SJCRH30 (cell line): ENCODE data around the gene NTSR2. TPM values are rescaled to one million over a fixed set of nuclear protein-coding genes. Genes with fewer than 3 reads are reported as not detected.

Experiments
- DNase-seq, 2 experiments: peaks; one replicate each; pipeline ENCODE4 v3.0.0-alpha.2; 2015 to 2020
- H3K27ac ChIP-seq: fragments of 250-450 bp; sonication (Bioruptor Pico); 2 replicates; pipeline ENCODE4 v1.5.1; 2020; ENCODE audit warnings: mild to moderate bottlenecking, moderate library complexity
- H3K27me3 ChIP-seq: fragments of 250-450 bp; sonication (Bioruptor Pico); 2 replicates; pipeline ENCODE4 v1.5.1; 2020; ENCODE audit warnings: mild to moderate bottlenecking, moderate library complexity
- H3K36me3 ChIP-seq: fragments of 250-450 bp; sonication (Bioruptor Pico); 2 replicates; pipeline ENCODE4 v1.5.1; 2020; ENCODE audit warnings: mild to moderate bottlenecking, moderate library complexity
- H3K4me1 ChIP-seq: fragments of 250-450 bp; sonication (Bioruptor Pico); 2 replicates; pipeline ENCODE4 v1.5.1; 2020; ENCODE audit warnings: mild to moderate bottlenecking, moderate library complexity
- H3K4me3 ChIP-seq: fragments of 250-450 bp; sonication (Bioruptor Pico); 2 replicates; pipeline ENCODE4 v1.5.1; 2020; ENCODE audit warnings: mild to moderate bottlenecking, moderate library complexity
- H3K9me3 ChIP-seq: fragments of 250-450 bp; sonication (Bioruptor Pico); replicated peaks from 2 replicates; pipeline ENCODE4 v1.5.1; 2020; ENCODE audit warnings: mild to moderate bottlenecking, moderate library complexity
- total RNA-seq: library from RNA; depleted of rRNA; stranded (reverse); fragments of >200 nt; shearing (Covaris generic); gene quantifications from 2 replicates; pipeline ENCODE4 v1.2.3, GENCODE V29; 2014

Gene NTSR2
- total RNA-seq, 1 experiment from 2014 or later = not detected

DNA sequence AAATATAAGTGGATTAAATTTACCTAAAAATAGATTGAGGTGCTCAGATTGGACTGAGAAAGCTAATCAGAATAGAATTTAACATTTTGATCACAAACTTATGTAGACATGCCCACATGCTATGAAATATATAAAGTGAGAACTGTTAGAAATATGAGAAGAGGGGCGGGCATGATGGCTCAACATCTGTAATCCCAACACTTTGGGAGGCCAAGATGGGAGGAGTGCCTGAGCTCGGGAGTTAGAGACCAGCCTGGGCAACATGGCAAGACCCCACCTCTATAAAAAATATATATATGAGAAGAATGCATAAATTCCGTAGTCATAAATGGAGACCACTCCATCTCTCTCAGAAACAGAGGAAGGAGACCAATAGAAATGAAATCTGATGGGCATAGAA lies 25.7 kb downstream of the NTSR2 start:
- H3K4me1 ChIP-seq = no peaks in the 10 kb centered on the region
- H3K27me3 ChIP-seq = no peaks in the 10 kb centered on the region; the same call in 1 of the 2 replicates
- no peak overlapping the region for H3K27ac ChIP-seq
- no peak overlapping the region for H3K4me3 ChIP-seq
- no peak for DNase-seq
- no peaks in the 10 kb centered on the region for H3K36me3 ChIP-seq
- no peaks in the 10 kb centered on the region for H3K9me3 ChIP-seq

DNA sequence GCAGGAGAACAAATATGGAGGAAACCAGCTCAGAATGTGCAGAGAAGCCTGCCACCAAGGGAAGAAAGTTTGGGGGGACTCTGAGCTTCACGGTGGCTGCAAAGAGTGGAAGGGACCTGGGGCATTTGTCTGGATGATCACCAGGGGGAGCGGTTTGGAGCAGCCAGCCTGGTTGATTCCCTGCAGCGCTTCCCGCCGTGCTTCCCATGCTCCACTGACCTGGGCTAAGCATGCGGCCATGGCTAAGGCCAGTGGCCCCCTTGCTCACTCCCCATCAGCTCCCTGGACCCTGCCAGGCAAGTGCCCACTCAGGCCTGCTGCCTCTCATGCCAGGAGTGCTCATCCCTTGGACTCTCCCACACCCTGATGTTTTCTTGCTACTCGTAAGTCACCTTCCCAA lies 27.0 kb downstream of the NTSR2 start:
- Histone ChIP-seq H3K4me1 (no peaks in the 10 kb centered on the region), H3K9me3 (no peaks in the 10 kb centered on the region), H3K36me3 (no peaks in the 10 kb centered on the region), H3K27me3 (no peaks in the 10 kb centered on the region), H3K4me3 (no peak overlapping the region), H3K27ac (no peak overlapping the region)
- no peak for DNase-seq

DNA sequence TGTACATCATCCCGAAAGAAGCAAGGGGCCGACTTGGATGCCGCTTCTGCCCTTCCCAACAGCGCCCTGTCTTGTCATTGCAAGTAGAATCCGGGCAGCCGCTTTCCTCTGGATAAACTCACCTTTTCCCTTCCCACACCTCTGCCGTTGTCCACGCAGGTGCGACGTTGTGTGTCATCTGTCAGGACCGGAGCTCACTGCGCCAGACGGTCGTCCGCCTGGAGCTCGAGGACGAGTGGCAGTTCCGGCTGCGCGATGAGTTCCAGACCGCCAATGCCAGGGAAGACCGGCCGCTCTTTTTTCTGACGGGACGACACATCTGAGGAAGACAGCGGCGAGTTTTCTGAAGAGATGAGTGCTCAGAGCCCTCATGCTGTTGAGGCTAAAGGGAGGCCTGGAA lies 29.9 kb downstream of the NTSR2 start:
- no peak overlapping the region for H3K4me3 ChIP-seq
- H3K36me3 ChIP-seq = no peaks in the 10 kb centered on the region
- DNase-seq = no peak
- H3K27me3 ChIP-seq = no peaks in the 10 kb centered on the region; the same call in 1 of the 2 replicates
- no peaks in the 10 kb centered on the region for H3K4me1 ChIP-seq
- no peaks in the 10 kb centered on the region for H3K9me3 ChIP-seq
- no peak overlapping the region for H3K27ac ChIP-seq

DNA sequence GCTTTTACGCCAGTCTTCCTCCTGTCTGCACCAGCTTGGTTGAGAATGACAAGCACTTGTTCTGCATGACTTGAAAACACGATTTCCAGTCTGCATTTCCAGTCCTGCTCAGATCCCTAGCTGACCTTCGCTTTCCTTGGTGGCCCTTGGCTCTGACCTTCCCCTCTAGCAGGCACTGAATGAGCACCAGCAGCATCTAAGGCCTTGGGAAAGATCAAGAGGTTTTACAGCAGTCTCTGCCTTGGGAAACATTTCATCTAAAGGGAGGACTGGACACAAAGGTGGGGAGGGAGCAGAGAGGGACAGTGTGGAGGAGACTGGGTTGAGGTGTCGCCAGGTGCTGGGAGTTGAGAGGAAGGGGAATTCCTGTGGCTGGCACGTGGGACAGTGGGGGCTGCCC lies 30.5 kb downstream of the NTSR2 start:
- Histone ChIP-seq H3K27me3 (no peaks in the 10 kb centered on the region; the same call in 1 of the 2 replicates), H3K36me3 (no peaks in the 10 kb centered on the region), H3K27ac (no peak overlapping the region), H3K9me3 (no peaks in the 10 kb centered on the region), H3K4me1 (no peaks in the 10 kb centered on the region), H3K4me3 (no peak overlapping the region)
- no peak for DNase-seq

DNA sequence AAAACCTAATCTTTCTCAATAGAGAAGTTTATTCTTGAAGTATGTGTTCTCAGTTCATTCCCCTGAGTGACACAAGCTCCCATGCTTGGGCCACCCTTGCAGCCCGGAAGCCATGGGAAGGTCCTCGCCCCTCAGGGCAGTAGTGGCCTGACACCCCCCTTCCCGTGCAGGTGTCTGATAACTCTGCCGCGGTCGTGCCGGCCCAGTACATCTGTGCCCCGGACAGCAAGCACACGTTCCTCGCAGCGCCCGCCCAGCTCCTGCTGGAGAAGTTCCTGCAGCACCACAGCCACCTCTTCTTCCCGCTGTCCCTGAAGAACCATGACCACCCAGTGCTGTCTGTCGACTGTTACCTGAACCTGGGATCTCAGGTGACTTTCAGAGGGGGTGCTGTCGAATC lies 32.4 kb downstream of the NTSR2 start:
- no peak overlapping the region for H3K4me3 ChIP-seq
- H3K27ac ChIP-seq = no peak overlapping the region
- H3K27me3 ChIP-seq = no peaks in the 10 kb centered on the region; the same call in 1 of the 2 replicates
- H3K9me3 ChIP-seq = no peaks in the 10 kb centered on the region
- no peaks in the 10 kb centered on the region for H3K4me1 ChIP-seq
- no peak for DNase-seq
- no peaks in the 10 kb centered on the region for H3K36me3 ChIP-seq

DNA sequence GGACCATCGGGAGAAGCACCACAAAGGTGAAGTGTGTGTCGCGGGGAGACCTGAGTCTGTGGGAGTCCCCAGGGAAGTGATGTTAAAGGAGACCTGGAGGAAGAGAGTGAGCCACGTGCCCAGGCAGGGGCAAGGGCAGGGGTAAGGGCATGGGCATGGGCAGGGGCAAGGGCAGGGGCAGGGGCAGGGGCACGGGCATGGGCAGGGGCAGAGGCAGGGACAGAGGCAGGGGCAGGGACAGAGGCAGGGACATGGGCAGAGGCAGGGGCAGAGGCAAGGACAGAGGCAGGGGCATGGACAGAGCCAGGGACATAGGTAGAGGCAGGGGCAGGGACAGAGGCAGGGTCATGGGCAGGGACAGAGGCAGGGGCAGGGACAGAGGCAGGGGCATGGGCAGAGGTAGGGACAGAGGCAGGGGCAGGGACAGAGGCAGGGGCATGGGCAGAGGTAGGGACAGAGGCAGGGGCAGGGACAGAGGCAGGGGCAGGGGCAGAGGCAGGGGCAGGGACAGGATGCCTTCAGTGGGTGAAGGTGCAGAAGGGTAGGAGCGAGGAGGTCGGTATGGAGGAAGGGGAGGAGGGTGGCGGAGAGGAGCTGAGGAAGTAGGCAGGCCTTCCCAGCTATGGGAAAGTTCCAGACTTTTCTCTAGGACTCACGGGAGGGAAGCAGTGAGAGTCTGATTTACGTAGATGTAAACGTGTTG lies 33.3 kb downstream of the NTSR2 start:
- no peak for DNase-seq
- no peak overlapping the region for H3K4me3 ChIP-seq

DNA sequence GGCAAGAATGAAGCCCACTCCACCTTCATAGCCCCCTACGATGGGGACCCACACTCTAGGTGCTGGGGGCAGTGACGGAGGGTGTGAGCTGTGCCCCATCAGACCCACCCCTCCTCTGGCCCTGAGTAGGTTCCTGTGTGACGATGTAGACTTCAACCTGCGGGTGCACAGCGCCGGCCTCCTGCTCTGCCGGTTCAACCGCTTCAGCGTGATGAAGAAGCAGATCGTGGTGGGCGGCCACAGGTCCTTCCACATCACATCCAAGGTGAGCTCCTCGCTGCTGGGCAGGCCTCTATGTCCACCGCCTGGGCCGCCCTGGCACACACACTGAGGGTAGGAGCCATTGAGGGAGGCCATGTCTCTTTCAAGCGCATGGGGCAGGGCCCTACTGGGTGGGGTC lies 34.9 kb downstream of the NTSR2 start:
- Histone ChIP-seq H3K4me1 (no peaks in the 10 kb centered on the region), H3K4me3 (no peak overlapping the region), H3K27me3 (no peaks in the 10 kb centered on the region; the same call in 1 of the 2 replicates), H3K36me3 (no peaks in the 10 kb centered on the region), H3K9me3 (no peaks in the 10 kb centered on the region), H3K27ac (no peak overlapping the region)
- DNase-seq = no peak

More for the DNA sequence above, 33.3 kb downstream of the NTSR2 start:
- Histone ChIP-seq H3K4me1 (no peaks in the 10 kb centered on the region), H3K36me3 (no peaks in the 10 kb centered on the region), H3K27ac (no peak overlapping the region), H3K27me3 (no peaks in the 10 kb centered on the region; the same call in 1 of the 2 replicates), H3K9me3 (no peaks in the 10 kb centered on the region)

DNA sequence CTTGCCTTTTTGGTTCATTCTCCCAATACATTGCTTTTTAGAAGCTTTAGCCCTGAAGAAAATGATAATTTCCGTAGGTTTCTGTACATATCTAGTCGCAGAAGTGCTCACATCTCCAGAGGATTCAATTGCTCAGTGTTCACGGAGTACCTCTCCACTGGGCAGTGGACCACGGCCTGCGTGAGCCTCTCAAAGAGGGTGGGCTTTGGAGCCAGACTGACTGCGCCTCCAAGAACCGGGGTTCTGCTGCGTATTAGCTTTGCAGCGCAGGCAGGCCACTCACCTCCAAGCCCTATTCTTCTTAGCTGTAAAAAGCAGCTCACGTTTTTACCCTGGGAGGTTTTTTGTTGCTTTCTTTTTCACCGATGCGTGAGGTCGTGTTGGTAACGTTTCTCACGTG lies 35.4 kb downstream of the NTSR2 start:
- H3K27me3 ChIP-seq = no peaks in the 10 kb centered on the region; the same call in 1 of the 2 replicates
- no peak for DNase-seq
- H3K27ac ChIP-seq = no peak overlapping the region
- H3K4me3 ChIP-seq = no peak overlapping the region
- H3K9me3 ChIP-seq = no peaks in the 10 kb centered on the region
- no peaks in the 10 kb centered on the region for H3K36me3 ChIP-seq
- no peaks in the 10 kb centered on the region for H3K4me1 ChIP-seq

DNA sequence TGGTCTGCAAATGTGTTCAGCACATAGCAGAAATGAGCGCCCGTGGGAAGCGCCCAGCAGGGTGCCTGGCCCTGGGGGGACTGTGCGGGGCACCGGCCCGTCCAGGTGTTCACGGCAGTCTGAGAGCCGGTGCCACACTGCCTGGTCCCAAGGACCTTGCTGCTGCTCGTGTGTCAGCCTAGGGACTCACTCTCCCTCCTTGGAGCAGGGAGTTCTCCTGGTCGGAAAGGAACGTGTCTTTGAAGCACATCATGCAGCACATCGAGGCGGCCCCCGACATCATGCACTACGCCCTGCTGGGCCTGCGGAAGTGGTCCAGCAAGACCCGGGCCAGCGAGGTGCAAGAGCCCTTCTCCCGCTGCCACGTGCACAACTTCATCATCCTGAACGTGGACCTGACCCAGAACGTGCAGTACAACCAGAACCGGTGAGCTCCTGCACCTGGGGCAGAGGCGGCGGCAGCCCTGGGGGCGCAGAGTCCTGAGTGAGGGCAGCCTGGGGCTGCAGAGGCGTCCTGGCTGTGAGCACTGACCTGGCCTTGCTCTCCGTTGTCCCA lies 36.0 kb downstream of the NTSR2 start:
- no peak overlapping the region for H3K4me3 ChIP-seq
- H3K27me3 ChIP-seq = no peaks in the 10 kb centered on the region; the same call in 1 of the 2 replicates
- H3K36me3 ChIP-seq = no peaks in the 10 kb centered on the region
- DNase-seq = no peak
- H3K27ac ChIP-seq = no peak overlapping the region
- no peaks in the 10 kb centered on the region for H3K4me1 ChIP-seq
- no peaks in the 10 kb centered on the region for H3K9me3 ChIP-seq

DNA sequence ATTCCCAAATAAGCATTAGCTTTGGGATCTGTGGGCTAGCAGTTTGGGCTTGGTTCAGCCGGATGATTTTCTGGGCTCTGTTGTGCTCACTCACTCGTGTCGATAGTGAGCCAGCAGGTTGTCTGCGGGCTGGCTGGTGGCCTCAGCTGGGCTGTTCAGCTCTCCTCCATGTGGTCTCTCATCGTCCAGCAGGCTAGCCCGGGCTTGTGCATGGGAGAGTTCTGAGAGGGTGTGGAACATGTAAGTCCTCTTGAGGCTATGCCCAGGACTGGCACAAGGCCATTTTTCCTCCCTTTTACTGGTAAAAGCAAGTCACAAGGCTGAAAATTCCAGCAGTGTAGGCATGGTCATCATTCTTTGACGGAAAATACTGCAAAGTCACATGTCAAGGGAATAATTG lies 38.5 kb downstream of the NTSR2 start:
- Histone ChIP-seq H3K36me3 (no peaks in the 10 kb centered on the region), H3K4me3 (no peak overlapping the region)

DNA sequence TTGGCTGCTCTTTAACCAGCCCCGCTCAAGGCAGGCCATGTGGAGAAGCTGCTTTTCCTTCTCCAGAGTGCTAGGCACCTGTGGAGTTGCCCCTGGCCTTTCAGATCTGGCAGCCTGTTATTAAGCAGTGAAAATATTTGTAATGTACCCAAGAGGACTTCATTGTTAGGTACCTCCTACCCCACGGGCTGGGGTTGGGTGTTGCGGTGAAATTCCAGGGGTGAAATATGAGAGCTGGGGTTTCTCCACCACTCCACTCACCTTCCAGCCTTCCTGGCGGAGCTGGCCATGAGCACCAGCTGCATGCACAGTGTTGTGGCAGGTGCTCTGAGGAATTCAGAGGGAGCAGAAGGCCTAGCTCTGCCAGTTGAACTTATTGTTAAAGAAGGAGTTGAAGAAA lies 39.1 kb downstream of the NTSR2 start:
- no peaks in the 10 kb centered on the region for H3K9me3 ChIP-seq
- no peaks in the 10 kb centered on the region for H3K36me3 ChIP-seq
- peak in 1 of 2 experiments; percentile 23 for DNase-seq
- H3K4me1 ChIP-seq = no peaks in the 10 kb centered on the region
- H3K27me3 ChIP-seq = no peaks in the 10 kb centered on the region; the same call in 1 of the 2 replicates
- H3K27ac ChIP-seq = no peak overlapping the region
- H3K4me3 ChIP-seq = no peak overlapping the region

More for the DNA sequence above, 38.5 kb downstream of the NTSR2 start:
- DNase-seq = no peak
- H3K4me1 ChIP-seq = no peaks in the 10 kb centered on the region
- H3K27me3 ChIP-seq = no peaks in the 10 kb centered on the region; the same call in 1 of the 2 replicates
- no peaks in the 10 kb centered on the region for H3K9me3 ChIP-seq
- no peak overlapping the region for H3K27ac ChIP-seq

DNA sequence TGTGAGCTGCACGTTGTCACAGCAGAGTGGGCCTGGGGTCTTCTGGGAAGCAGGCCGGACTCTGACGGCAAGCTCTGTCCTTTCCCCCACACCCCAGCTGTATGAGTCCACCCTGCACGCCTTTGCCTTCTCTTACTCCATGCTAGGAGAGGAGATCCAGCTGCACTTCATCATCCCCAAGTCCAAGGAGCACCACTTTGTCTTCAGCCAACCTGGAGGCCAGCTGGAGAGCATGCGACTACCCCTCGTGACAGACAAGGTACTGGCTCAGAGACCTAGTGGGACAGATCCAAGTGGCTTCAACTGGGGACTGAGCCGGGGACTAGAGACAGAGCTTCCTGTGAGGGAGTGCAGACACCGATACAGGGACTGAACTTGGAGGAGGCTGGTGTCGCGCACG lies 40.1 kb downstream of the NTSR2 start:
- no peaks in the 10 kb centered on the region for H3K4me1 ChIP-seq
- no peak overlapping the region for H3K4me3 ChIP-seq
- no peak overlapping the region for H3K27ac ChIP-seq
- H3K27me3 ChIP-seq = no peaks in the 10 kb centered on the region
- DNase-seq = no peak
- H3K9me3 ChIP-seq = no peaks in the 10 kb centered on the region
- H3K36me3 ChIP-seq = no peaks in the 10 kb centered on the region

DNA sequence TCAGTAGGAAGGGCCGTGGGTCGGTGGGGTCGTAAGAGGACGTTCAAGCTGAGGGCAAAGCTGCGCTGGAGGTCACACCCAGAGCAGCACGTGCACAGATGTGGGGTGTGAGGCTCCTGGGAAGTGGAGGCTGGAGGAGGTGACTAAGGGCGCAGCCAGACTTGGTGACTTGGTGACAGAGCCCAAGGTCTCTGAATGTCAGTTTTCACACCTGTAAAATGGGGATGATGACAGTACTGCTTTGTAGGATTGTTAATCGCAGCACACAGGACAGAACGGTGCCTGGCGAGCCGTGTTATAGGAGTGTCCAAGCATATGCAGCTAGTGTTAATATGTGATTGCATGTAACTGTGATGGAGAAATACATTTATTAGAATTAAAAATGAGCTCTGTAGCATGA lies 40.8 kb downstream of the NTSR2 start:
- no peak for DNase-seq
- no peaks in the 10 kb centered on the region for H3K9me3 ChIP-seq
- H3K27me3 ChIP-seq = no peaks in the 10 kb centered on the region
- no peak overlapping the region for H3K4me3 ChIP-seq
- H3K4me1 ChIP-seq = no peaks in the 10 kb centered on the region
- no peak overlapping the region for H3K27ac ChIP-seq
- no peaks in the 10 kb centered on the region for H3K36me3 ChIP-seq

DNA sequence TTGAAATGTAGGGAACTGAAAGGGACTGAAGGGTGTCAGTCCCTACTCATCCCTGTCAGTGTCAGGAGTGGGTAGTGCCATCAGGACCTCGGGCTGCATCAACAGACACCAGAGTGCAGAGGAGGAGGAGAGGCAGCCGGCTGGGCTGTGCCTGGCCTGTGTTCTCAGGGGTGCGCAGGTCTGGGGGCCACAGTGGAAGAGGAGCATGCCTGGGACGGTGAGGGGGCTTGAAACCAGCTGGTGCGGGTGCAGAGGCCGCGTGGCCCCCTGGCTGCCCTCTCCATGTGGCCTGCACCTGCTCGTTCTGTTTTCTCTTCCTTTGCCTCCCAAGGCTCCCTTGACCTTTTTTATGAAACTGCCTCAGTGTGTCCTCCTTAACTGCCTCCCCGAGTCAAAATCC lies 41.3 kb downstream of the NTSR2 start:
- H3K4me1 ChIP-seq = no peaks in the 10 kb centered on the region
- H3K27ac ChIP-seq = no peak overlapping the region
- no peak overlapping the region for H3K4me3 ChIP-seq
- H3K36me3 ChIP-seq = no peaks in the 10 kb centered on the region
- DNase-seq = no peak
- H3K27me3 ChIP-seq = no peaks in the 10 kb centered on the region
- H3K9me3 ChIP-seq = no peaks in the 10 kb centered on the region

DNA sequence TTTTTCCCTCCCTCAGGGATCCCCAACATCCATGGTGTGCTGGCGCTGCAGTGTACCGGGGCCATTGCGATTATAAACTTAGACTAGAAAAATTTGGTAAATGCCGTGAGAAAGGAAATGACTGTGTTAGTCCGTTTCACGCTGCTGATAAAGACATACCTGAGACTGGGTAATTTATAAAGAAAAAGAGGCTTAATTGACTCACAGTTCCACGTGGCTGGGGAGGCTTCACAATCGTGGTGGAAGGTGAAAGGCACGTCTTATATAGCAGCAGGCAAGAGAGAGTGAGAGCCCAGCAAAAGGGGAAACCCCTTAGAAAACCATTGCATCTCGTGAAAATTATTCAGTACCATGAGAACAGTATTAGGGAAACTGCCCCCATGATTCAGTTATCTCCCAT lies 44.3 kb downstream of the NTSR2 start:
- no peaks in the 10 kb centered on the region for H3K4me1 ChIP-seq
- H3K4me3 ChIP-seq = no peak overlapping the region
- no peak overlapping the region for H3K27ac ChIP-seq
- H3K27me3 ChIP-seq = no peaks in the 10 kb centered on the region
- no peaks in the 10 kb centered on the region for H3K9me3 ChIP-seq
- no peaks in the 10 kb centered on the region for H3K36me3 ChIP-seq
- DNase-seq = no peak

DNA sequence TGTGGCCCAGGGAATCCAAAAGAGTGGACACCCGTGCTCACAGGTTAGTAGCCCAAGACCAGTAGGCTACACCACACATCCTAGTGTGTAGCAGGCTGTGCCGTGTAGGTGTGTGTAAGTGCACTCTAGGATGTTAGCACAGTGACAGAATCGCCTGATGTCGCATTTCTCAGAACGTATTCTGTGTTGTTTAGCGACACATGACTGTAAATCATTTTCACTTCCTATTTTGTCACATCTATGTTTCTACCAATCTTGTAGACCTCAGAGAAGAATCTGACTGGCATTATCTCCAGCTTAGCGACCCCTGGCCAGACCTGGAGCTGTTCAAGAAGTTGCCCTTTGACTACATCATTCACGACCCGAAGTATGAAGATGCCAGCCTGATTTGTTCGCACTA lies 45.1 kb downstream of the NTSR2 start:
- Histone ChIP-seq H3K27ac (no peak overlapping the region), H3K36me3 (no peaks in the 10 kb centered on the region), H3K4me3 (no peak overlapping the region), H3K27me3 (no peaks in the 10 kb centered on the region), H3K4me1 (no peaks in the 10 kb centered on the region), H3K9me3 (no peaks in the 10 kb centered on the region)
- DNase-seq = no peak
